GDM1 (cell line): Measurements from ENCODE around the gene POR.
"Not testable (repeated sequence)": the region's sequence is repeated elsewhere in the genome, so short reads cannot be mapped to it uniquely, and the experiment has no call there.

Source experiments
- DNase-seq: peaks from one replicate; lab custom pipeline; 2025; lab: John Stamatoyannopoulos, UW

Gene POR

GRCh38 chr7:75914655-75915415 lies at the start of gene POR:
TSS of gene POR (plus strand) at chr7:75915155. CDS start at chr7:75954002, 38,847 bp downstream.
- peak; percentile 91 for DNase-seq

- DNase-seq, result no peak
Measured at GRCh38 chr7:75866114-75866488, 48.9 kb upstream of the POR start.

- peak; percentile 41 for DNase-seq
Measured at GRCh38 chr7:75866489-75867389, 48.2 kb upstream of the POR start.

GRCh38 chr7:75867390-75867717 lies 47.6 kb upstream of the POR start:
- DNase-seq, result no peak

GRCh38 chr7:75868153-75868552 lies 46.8 kb upstream of the POR start:
- no peak for DNase-seq

- no peak for DNase-seq
Measured at GRCh38 chr7:75869776-75870379, 45.1 kb upstream of the POR start.

- no peak for DNase-seq
Measured at GRCh38 chr7:75870557-75871161, 44.3 kb upstream of the POR start.

GRCh38 chr7:75872073-75872782 lies 42.7 kb upstream of the POR start:
- no peak for DNase-seq

- DNase-seq, result not testable (repeated sequence)
Measured at GRCh38 chr7:75874180-75874579, 40.8 kb upstream of the POR start.

GRCh38 chr7:75875113-75876080 lies 39.6 kb upstream of the POR start:
- no peak for DNase-seq

GRCh38 chr7:75876126-75876881 lies 38.7 kb upstream of the POR start:
- DNase-seq, result no peak

GRCh38 chr7:75878312-75878768 lies 36.6 kb upstream of the POR start:
- no peak for DNase-seq

GRCh38 chr7:75878769-75879611 lies 36.0 kb upstream of the POR start, which contains the start of gene RHBDD2:
TSS of gene RHBDD2 (plus strand) at chr7:75879034. CDS start at chr7:75879083, 49 bp downstream.
- peak; percentile 90 for DNase-seq

GRCh38 chr7:75879771-75880184 lies 35.2 kb upstream of the POR start:
- DNase-seq, result no peak

GRCh38 chr7:75880242-75880641 lies 34.7 kb upstream of the POR start:
- DNase-seq, result no peak

- DNase-seq, result no peak
Measured at GRCh38 chr7:75881436-75882095, 33.4 kb upstream of the POR start.

GRCh38 chr7:75883265-75883824 lies 31.6 kb upstream of the POR start:
- DNase-seq, result not testable (repeated sequence)

GRCh38 chr7:75884476-75884875 lies 30.5 kb upstream of the POR start:
- no peak for DNase-seq
